Hindlimb muscle (tissue), 1 donor: ENCODE results near the gene GNG14. TPM values are rescaled to one million over a fixed set of nuclear protein-coding genes. Genes with fewer than 3 reads are reported as not detected.
"Not testable (repeated sequence)": the region's sequence is repeated elsewhere in the genome, so short reads cannot be mapped to it uniquely, and the experiment has no call there.

Source experiments
- DNase-seq: peaks from one replicate; pipeline ENCODE4 v3.0.0-alpha.2; 2013
- polyA plus RNA-seq: library from polyadenylated mRNA; unstranded; fragments of 120-200 nt; gene quantifications from one replicate; pipeline ENCODE4 v1.2.1, GENCODE V29; 2013; ENCODE audit not compliant: insufficient read length

Gene GNG14
- polyA plus RNA-seq, 1 donor: 0.65 TPM

GRCh38 chr19:12667731-12668302 is 20.0 kb upstream of the GNG14 start:
- DNase-seq: no peak

- no peak for DNase-seq
Measured at GRCh38 chr19:12668346-12668745, 19.5 kb upstream of the GNG14 start.

GRCh38 chr19:12668932-12669269 is 18.9 kb upstream of the GNG14 start:
- DNase-seq: peak; percentile 63

GRCh38 chr19:12669270-12670158 is 18.3 kb upstream of the GNG14 start:
- peak; percentile 89 for DNase-seq

GRCh38 chr19:12670159-12670928 is 17.5 kb upstream of the GNG14 start:
- no peak for DNase-seq

GRCh38 chr19:12672744-12673143 is 15.1 kb upstream of the GNG14 start:
- no peak for DNase-seq

GRCh38 chr19:12675399-12675798 is 12.4 kb upstream of the GNG14 start:
- DNase-seq: no peak

GRCh38 chr19:12675940-12676339 is 11.9 kb upstream of the GNG14 start:
- no peak for DNase-seq

GRCh38 chr19:12676384-12676792 is 11.4 kb upstream of the GNG14 start:
- peak; percentile 71 for DNase-seq

GRCh38 chr19:12676928-12677327 is 10.9 kb upstream of the GNG14 start:
- DNase-seq: no peak

- DNase-seq: not testable (repeated sequence)
Measured at GRCh38 chr19:12678039-12678438, 9.8 kb upstream of the GNG14 start.

GRCh38 chr19:12680034-12680433 is 7.8 kb upstream of the GNG14 start:
- no peak for DNase-seq

- DNase-seq: peak; percentile 96
Measured at GRCh38 chr19:12681074-12681987, 6.5 kb upstream of the GNG14 start, which contains the start of gene DHPS. Gene DHPS, minus strand, starts transcription at chr19:12681880. Its CDS starts 114 bp downstream, at chr19:12681766.

GRCh38 chr19:12685831-12686230 is 2.0 kb upstream of the GNG14 start:
- DNase-seq: no peak

- no peak for DNase-seq
Measured at GRCh38 chr19:12689012-12689411, 1.2 kb downstream of the GNG14 start.

- no peak for DNase-seq
Measured at GRCh38 chr19:12689581-12690216, 1.9 kb downstream of the GNG14 start.

- DNase-seq: no peak
Measured at GRCh38 chr19:12692960-12693359, 5.2 kb downstream of the GNG14 start.

- DNase-seq: no peak
Measured at GRCh38 chr19:12694641-12695040, 6.8 kb downstream of the GNG14 start.

GRCh38 chr19:12695096-12695495 is 7.3 kb downstream of the GNG14 start:
- DNase-seq: no peak

GRCh38 chr19:12695514-12695913 is 7.7 kb downstream of the GNG14 start:
- DNase-seq: no peak

GRCh38 chr19:12695997-12696365 is 8.2 kb downstream of the GNG14 start:
- DNase-seq: no peak
